ENCODE data around the gene PDS5A.
"Not testable (repeated sequence)": the region's sequence is repeated elsewhere in the genome, so short reads cannot be mapped to it uniquely, and the experiment has no call there.

The PDS5A gene

GRCh38 chr4:39963656-39964055, 14.1 kb downstream of the PDS5A start:
- no peak for DNase-seq

GRCh38 chr4:39961311-39961877, 16.3 kb downstream of the PDS5A start:
- no peak for DNase-seq

GRCh38 chr4:39950861-39951481, 26.7 kb downstream of the PDS5A start:
- no peak for DNase-seq

GRCh38 chr4:39947963-39948362, 29.7 kb downstream of the PDS5A start:
- no peak for DNase-seq

- peak; percentile 1 for DNase-seq
These were observed 30.3 kb downstream of the PDS5A start for GRCh38 chr4:39947417-39947816.

GRCh38 chr4:39944245-39944644, 33.5 kb downstream of the PDS5A start:
- DNase-seq = peak; percentile 23

GRCh38 chr4:39942507-39942906, 35.2 kb downstream of the PDS5A start:
- peak; percentile 14 for DNase-seq

- peak; percentile 18 for DNase-seq
These were observed 36.0 kb downstream of the PDS5A start for GRCh38 chr4:39941682-39942217.

- peak; percentile 19 for DNase-seq
These were observed 39.9 kb downstream of the PDS5A start for GRCh38 chr4:39937683-39938268.

- no peak for DNase-seq
These were observed 40.9 kb downstream of the PDS5A start for GRCh38 chr4:39936565-39937418.

GRCh38 chr4:39933671-39934590, 43.8 kb downstream of the PDS5A start:
- peak; percentile 18 for DNase-seq

- DNase-seq = no peak
These were observed 44.8 kb downstream of the PDS5A start for GRCh38 chr4:39932776-39933402.

- DNase-seq = no peak
These were observed 46.2 kb downstream of the PDS5A start for GRCh38 chr4:39931441-39931901.

GRCh38 chr4:39928538-39928937, 49.2 kb downstream of the PDS5A start:
- DNase-seq = no peak

- no peak for DNase-seq
These were observed 53.7 kb downstream of the PDS5A start for GRCh38 chr4:39924014-39924413.

GRCh38 chr4:39922399-39922798, 55.3 kb downstream of the PDS5A start:
- no peak for DNase-seq

- no peak for DNase-seq
These were observed 64.2 kb downstream of the PDS5A start for GRCh38 chr4:39913471-39913870.

GRCh38 chr4:39910064-39910463, 67.6 kb downstream of the PDS5A start:
- no peak for DNase-seq

- DNase-seq = no peak
These were observed 69.4 kb downstream of the PDS5A start for GRCh38 chr4:39908284-39908683.

GRCh38 chr4:39905656-39906055, 72.1 kb downstream of the PDS5A start:
- no peak for DNase-seq

- DNase-seq = not testable (repeated sequence)
These were observed 72.7 kb downstream of the PDS5A start for GRCh38 chr4:39905019-39905418.

GRCh38 chr4:39900966-39901365, 76.7 kb downstream of the PDS5A start:
- DNase-seq = no peak
